Fibroblast of upper back skin (primary cell): ENCODE results near the gene TRIM9.

ENCODE experiments used
- DNase-seq: peaks from one replicate; pipeline ENCODE4 v3.0.0-alpha.2; 2013

The TRIM9 gene

GRCh38 chr14:51044961-51045360 is 49.9 kb downstream of the TRIM9 start:
- DNase-seq, result no peak

- DNase-seq, result no peak
These were observed 53.0 kb downstream of the TRIM9 start for GRCh38 chr14:51041883-51042282.

GRCh38 chr14:51041108-51041531 is 53.8 kb downstream of the TRIM9 start:
- no peak for DNase-seq

GRCh38 chr14:51039252-51039651 is 55.7 kb downstream of the TRIM9 start:
- no peak for DNase-seq

- DNase-seq, result no peak
These were observed 59.2 kb downstream of the TRIM9 start for GRCh38 chr14:51035611-51036192.

- no peak for DNase-seq
These were observed 65.8 kb downstream of the TRIM9 start for GRCh38 chr14:51028851-51029754.

- no peak for DNase-seq
These were observed 66.5 kb downstream of the TRIM9 start for GRCh38 chr14:51028361-51028760.

- DNase-seq, result no peak
These were observed 70.5 kb downstream of the TRIM9 start for GRCh38 chr14:51024377-51024776.

GRCh38 chr14:51023964-51024363 is 70.9 kb downstream of the TRIM9 start:
- no peak for DNase-seq

- no peak for DNase-seq
These were observed 72.1 kb downstream of the TRIM9 start for GRCh38 chr14:51022769-51023168.

- no peak for DNase-seq
These were observed 74.7 kb downstream of the TRIM9 start for GRCh38 chr14:51020024-51020710.

GRCh38 chr14:51019089-51019488 is 75.8 kb downstream of the TRIM9 start:
- DNase-seq, result peak; percentile 62

- peak; percentile 48 for DNase-seq
These were observed 76.4 kb downstream of the TRIM9 start for GRCh38 chr14:51018521-51018920.

- DNase-seq, result no peak
These were observed 80.3 kb downstream of the TRIM9 start for GRCh38 chr14:51014625-51015024.

- peak; percentile 73 for DNase-seq
These were observed 80.8 kb downstream of the TRIM9 start for GRCh38 chr14:51014086-51014485.

GRCh38 chr14:51012055-51012454 is 82.8 kb downstream of the TRIM9 start:
- no peak for DNase-seq

- DNase-seq, result no peak
These were observed 86.5 kb downstream of the TRIM9 start for GRCh38 chr14:51008446-51008845.

- peak; percentile 77 for DNase-seq
These were observed 88.1 kb downstream of the TRIM9 start for GRCh38 chr14:51006781-51007211.

- DNase-seq, result no peak
These were observed 88.6 kb downstream of the TRIM9 start for GRCh38 chr14:51006324-51006723.

- DNase-seq, result peak; percentile 32
These were observed 89.9 kb downstream of the TRIM9 start for GRCh38 chr14:51004801-51005526.

GRCh38 chr14:51004352-51004800 is 90.5 kb downstream of the TRIM9 start:
- DNase-seq, result no peak

- no peak for DNase-seq
These were observed 92.4 kb downstream of the TRIM9 start for GRCh38 chr14:51002406-51002999.
